Type B pancreatic cell (in vitro differentiated cells): Measurements from ENCODE around the gene ADCY2. TPM values are rescaled to one million over a fixed set of nuclear protein-coding genes. Genes with fewer than 3 reads are reported as not detected.

Experiments used
- DNase-seq: peaks from one replicate; pipeline ENCODE4 v3.0.0; 2021; ENCODE audit warnings: mixed read lengths; ENCODE audit not compliant: unreplicated experiment; ENCODE audit errors: extremely low spot score
- H3K27ac Mint-ChIP-seq: 2 replicates; pipeline ENCODE4 v1.8.0; 2021; ENCODE audit warnings: mild to moderate bottlenecking, mixed read lengths
- H3K27me3 Mint-ChIP-seq: 2 replicates; pipeline ENCODE4 v1.8.0; 2021; ENCODE audit warnings: mixed read lengths
- H3K36me3 Mint-ChIP-seq: 2 replicates; pipeline ENCODE4 v1.8.0; 2021; ENCODE audit warnings: mixed read lengths
- H3K4me1 Mint-ChIP-seq: one replicate; pipeline ENCODE4 v1.8.0; 2021; ENCODE audit warnings: mixed read lengths; ENCODE audit not compliant: unreplicated experiment
- H3K4me3 Mint-ChIP-seq: 2 replicates; pipeline ENCODE4 v1.8.0; 2021; ENCODE audit warnings: mild to moderate bottlenecking, mixed read lengths
- H3K9me3 Mint-ChIP-seq: 2 replicates; pipeline ENCODE4 v1.8.0; 2021; ENCODE audit warnings: mixed read lengths
- CTCF ChIP-seq: fragments of 200-600 bp; sonication (generic); conservative IDR thresholded peaks from 2 replicates; pipeline ENCODE4 v1.5.0; 2021; ENCODE audit warnings: antibody characterized with exemption, mild to moderate bottlenecking
- total RNA-seq: library from RNA; stranded (reverse); gene quantifications from 2 replicates; pipeline ENCODE4 v1.2.1, GENCODE V29; 2021; ENCODE audit warnings: low replicate concordance

ADCY2 gene
- total RNA-seq, 1 donor from 2014 or later = 79.7 TPM

GRCh38 chr5:7850395-7851239, 454.7 kb downstream of the ADCY2 start, which contains the start of gene CFAP90:
Gene CFAP90, minus strand, starts transcription at chr5:7851133. Its CDS starts 112 bp downstream, at chr5:7851021.
- H3K4me1 Mint-ChIP-seq = peaks cover 10% of the 10 kb centered on the region
- H3K27ac Mint-ChIP-seq = peak within 1 kb of the TSS; percentile 55
- TF ChIP-seq CTCF = peak; percentile 73
- peak; percentile 83 for DNase-seq
- no peaks in the 10 kb centered on the region for H3K36me3 Mint-ChIP-seq
- H3K9me3 Mint-ChIP-seq = peaks cover 14% of the 10 kb centered on the region
- H3K4me3 Mint-ChIP-seq = peak within 1 kb of the TSS; percentile 91
- H3K27me3 Mint-ChIP-seq = peaks cover 10% of the 10 kb centered on the region

- peak overlapping the region; percentile 55 for H3K27ac Mint-ChIP-seq
- no peaks in the 10 kb centered on the region for H3K36me3 Mint-ChIP-seq
- H3K4me1 Mint-ChIP-seq = peaks cover 10% of the 10 kb centered on the region
- TF ChIP-seq CTCF = peak; percentile 4
- peaks cover 14% of the 10 kb centered on the region for H3K9me3 Mint-ChIP-seq
- DNase-seq = no peak
- peak overlapping the region; percentile 91 for H3K4me3 Mint-ChIP-seq
- H3K27me3 Mint-ChIP-seq = peaks cover 10% of the 10 kb centered on the region
Measured at GRCh38 chr5:7851240-7851592, 455.3 kb downstream of the ADCY2 start.

GRCh38 chr5:7851617-7852289, 455.8 kb downstream of the ADCY2 start:
- no peak for TF ChIP-seq CTCF
- peaks cover 14% of the 10 kb centered on the region for H3K9me3 Mint-ChIP-seq
- peaks cover 12% of the 10 kb centered on the region for H3K4me1 Mint-ChIP-seq
- DNase-seq = no peak
- peak overlapping the region; percentile 91 for H3K4me3 Mint-ChIP-seq
- H3K27me3 Mint-ChIP-seq = peaks cover 10% of the 10 kb centered on the region
- H3K36me3 Mint-ChIP-seq = no peaks in the 10 kb centered on the region
- no peak overlapping the region for H3K27ac Mint-ChIP-seq

- TF ChIP-seq CTCF = no peak
- no peak for DNase-seq
- peaks cover 14% of the 10 kb centered on the region for H3K9me3 Mint-ChIP-seq
- peaks cover 10% of the 10 kb centered on the region for H3K27me3 Mint-ChIP-seq
- no peak overlapping the region for H3K27ac Mint-ChIP-seq
- H3K4me3 Mint-ChIP-seq = peak overlapping the region; percentile 91
- H3K4me1 Mint-ChIP-seq = peaks cover 16% of the 10 kb centered on the region
- H3K36me3 Mint-ChIP-seq = no peaks in the 10 kb centered on the region
Measured at GRCh38 chr5:7852542-7852941, 456.6 kb downstream of the ADCY2 start.

GRCh38 chr5:7852988-7853387, 457.1 kb downstream of the ADCY2 start:
- Mint-ChIP-seq H3K4me1 (peaks cover 21% of the 10 kb centered on the region), H3K36me3 (no peaks in the 10 kb centered on the region), H3K27me3 (peaks cover 10% of the 10 kb centered on the region), H3K27ac (no peak overlapping the region), H3K4me3 (no peak overlapping the region), H3K9me3 (peaks cover 14% of the 10 kb centered on the region)
- TF ChIP-seq CTCF = no peak
- no peak for DNase-seq
